AML-193 (cell line): ENCODE measurements around the gene HELZ2.

Source experiments
- DNase-seq, 2 experiments: peaks; one replicate each; lab custom pipeline; 2025; lab: John Stamatoyannopoulos, UW

HELZ2 gene

DNA sequence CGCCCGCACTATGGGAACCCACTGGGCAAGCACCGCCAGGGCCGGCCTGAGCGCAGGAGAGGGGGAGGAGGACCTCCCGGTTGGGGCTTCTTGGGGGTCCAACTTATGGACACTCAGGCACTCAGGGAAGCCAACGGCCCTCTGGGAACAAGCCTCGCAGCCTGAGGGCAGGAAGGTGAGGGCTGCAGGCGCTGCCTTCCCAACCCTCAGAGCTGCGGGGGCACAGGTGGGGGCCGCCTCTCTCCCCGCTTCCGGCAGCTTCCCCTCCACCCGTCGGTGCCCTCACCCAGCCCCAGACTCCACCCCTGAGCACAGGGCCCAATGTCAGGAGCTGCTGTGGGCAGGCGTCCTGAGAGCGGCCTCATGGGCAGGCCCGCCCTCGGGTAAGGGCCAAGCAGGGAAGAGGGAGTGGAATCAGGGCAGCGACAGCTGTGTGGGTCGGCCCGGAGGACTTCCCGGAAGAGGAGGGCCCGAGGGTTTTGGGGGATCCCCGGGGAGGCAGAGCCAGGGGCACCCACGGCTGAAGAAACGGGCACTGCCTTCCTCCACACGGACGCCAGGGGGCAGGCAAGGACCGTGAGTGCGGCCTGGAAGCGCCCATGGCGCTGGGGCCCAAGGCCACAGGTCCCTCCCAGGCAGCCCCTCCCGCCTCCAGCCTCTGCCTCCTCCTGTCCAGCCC, 36.4 kb downstream of the HELZ2 start:
- DNase-seq: peak; percentile 92 to 93

- peak; percentile 51 to 52 for DNase-seq
These were observed 37.0 kb downstream of the HELZ2 start, which contains the start of gene PTK6 for GRCh38 chr20:63536997-63537524. TSS of gene PTK6 (minus strand) at chr20:63537376. CDS start at chr20:63537314, 62 bp downstream.

GRCh38 chr20:63536241-63536977, 37.6 kb downstream of the HELZ2 start:
- no peak for DNase-seq

GRCh38 chr20:63534831-63535651, 39.0 kb downstream of the HELZ2 start:
- no peak for DNase-seq

GRCh38 chr20:63534427-63534830, 39.6 kb downstream of the HELZ2 start:
- no peak for DNase-seq

- no peak for DNase-seq
These were observed 40.1 kb downstream of the HELZ2 start for GRCh38 chr20:63533871-63534393.

DNA sequence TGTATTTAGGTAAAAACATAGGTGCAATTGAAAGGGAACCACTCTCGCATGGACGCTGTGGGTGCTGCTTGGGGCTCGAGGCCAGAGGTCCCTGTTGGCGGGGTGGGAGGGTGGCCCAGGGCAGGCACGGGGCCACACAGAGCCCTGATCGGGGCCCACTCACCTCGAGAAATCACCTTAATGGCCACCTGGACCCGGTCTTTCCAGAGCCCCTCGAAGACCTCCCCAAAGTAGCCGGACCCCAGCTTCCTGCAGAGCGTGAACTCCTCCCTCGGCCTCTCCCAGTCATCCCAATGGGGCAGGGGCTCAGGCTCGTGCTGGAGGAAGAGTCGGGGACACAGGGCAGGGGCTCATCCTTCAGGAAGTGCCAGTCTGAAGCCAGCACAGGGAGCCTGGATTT, 40.7 kb downstream of the HELZ2 start:
- no peak for DNase-seq

DNA sequence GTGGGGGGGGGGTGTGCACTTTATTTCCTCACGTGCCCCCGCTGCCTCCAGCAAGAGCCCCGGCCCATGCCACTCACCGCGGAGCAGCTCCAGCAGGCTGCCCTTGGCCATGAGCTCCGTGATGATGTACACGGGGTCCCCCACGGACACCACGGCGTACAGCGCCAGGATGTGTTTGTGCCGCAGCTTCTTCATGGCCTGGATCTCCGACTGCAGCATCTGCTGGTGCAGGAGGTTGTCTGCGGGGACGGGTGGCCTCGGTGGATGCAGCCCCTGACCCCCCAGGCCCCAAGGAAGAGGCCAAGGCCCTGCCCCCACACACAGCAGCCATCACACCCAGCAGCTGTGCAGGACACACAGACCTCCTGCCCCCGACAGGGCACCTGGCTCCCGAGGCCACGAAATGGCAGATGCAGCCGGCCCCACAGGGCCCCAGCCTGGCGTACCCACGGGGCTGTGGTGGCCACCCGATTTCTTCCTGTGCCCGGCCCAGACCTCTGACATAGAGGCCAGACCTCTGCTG, 41.5 kb downstream of the HELZ2 start:
- no peak for DNase-seq

DNA sequence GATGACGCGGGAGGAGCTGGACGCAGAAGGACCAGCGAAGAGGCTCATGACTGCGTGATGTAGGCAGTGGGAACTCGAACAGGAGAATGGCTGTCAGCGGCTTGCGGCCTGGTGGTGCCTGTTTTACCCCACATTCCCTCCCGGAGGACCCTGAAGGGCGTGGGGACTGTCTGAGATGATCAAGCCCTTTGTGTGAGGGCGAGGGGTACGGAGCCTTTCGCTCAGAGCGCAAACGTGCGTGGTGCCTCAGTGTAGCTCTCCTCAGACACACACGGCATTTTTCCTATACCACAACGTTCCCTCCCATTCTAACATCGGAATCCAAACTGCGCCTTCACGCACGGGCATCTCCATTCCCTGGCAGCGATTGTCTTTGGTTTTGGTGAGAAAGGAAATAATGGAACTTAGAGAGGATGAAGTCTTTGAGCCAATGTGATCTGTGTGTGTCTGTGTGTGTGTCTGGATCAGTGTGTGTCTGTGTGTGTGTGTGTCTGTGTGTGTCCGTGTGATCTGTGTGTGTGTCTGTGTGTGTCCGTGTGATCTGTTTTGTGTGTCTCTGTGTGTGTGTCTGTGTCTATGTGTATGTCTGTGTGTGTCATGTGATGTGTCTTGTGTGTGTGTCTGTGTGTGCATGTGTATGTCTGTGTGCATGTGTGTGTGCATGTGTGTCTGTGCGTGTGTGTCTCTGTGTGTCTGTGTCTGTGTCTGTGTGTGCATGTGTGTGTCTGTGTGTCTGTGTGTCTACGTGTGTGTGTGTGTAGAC, 42.2 kb downstream of the HELZ2 start:
- DNase-seq: no peak

- no peak for DNase-seq
These were observed 43.3 kb downstream of the HELZ2 start for GRCh38 chr20:63530788-63531160.

- no peak for DNase-seq
These were observed 43.9 kb downstream of the HELZ2 start for GRCh38 chr20:63529861-63530787.

- no peak for DNase-seq
These were observed 44.7 kb downstream of the HELZ2 start for GRCh38 chr20:63529180-63529860.

GRCh38 chr20:63527184-63527583, 46.9 kb downstream of the HELZ2 start:
- DNase-seq: no peak

DNA sequence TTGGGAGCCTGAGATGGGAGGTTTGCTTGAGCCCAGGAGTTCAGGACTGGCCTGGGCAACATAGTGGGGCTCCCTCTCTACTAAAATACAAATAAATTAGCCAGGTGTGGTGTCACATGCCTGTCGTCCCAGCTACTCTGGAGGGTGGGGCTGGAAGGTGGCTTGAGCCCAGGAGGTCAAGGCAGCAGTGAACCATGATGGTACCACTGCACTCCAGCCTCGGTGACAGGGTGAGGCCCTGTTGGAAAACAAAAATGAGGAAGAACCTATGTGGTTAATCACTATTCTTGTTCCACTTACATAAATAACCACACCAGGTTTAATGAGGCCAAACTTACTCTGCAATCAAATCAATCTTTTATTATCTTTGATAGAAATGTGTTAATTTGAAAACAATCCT, 48.1 kb downstream of the HELZ2 start:
- no peak for DNase-seq

DNA sequence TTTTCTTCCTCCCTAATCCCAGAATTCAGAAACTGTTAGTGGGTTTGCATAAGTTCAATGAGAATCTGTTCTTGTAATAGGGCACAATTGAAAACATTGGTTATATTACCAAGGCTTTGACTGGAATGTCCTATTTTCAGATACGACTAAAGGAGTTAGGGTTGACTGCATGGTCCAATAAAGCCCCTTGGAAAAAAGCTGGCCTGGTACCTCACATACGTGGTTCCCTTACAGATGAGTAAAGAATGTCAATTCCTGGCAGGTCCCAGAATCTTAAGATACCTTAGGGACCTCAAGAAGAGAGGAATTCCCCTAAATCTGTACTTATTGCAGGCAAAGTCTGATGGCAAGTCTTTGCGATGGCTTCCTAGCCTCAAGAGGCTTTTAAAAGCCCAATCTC, 48.9 kb downstream of the HELZ2 start:
- DNase-seq: no peak
